HG03135 (cell line): Measurements from ENCODE around the gene MEI4.
"Not testable (repeated sequence)": the region's sequence is repeated elsewhere in the genome, so short reads cannot be mapped to it uniquely, and the experiment has no call there.

Source experiments
- ATAC-seq: cut with Tn5 transposase; IDR thresholded peaks from one replicate; pipeline ENCODE4 v1.9.1; 2021; ENCODE audit warnings: mild to moderate bottlenecking, moderate library complexity; ENCODE audit not compliant: unreplicated experiment

MEI4 gene

GRCh38 chr6:77813090-77813489 is 160.3 kb downstream of the MEI4 start:
- no peak for ATAC-seq

DNA sequence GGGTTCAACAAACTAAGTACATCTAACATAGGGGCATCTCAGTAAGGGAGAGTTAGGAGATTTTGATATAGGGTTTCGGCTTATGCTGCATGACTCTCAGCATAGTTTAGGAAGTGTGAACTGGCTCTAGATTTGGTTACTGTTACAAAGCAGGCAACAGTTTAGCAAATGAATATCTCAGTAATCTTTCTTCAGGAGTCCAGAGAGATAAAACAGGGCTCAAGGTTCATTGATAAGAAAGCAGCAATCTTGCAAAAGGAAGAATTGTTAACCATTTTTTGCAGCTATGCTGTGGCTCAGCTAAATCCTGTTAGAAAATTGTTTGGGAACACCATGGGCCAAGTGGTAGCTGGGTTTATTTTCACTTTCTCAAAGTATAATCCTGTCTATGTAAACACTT is 161.3 kb downstream of the MEI4 start:
- no peak for ATAC-seq

- no peak for ATAC-seq
These were observed 162.7 kb downstream of the MEI4 start for GRCh38 chr6:77815531-77815930.

DNA sequence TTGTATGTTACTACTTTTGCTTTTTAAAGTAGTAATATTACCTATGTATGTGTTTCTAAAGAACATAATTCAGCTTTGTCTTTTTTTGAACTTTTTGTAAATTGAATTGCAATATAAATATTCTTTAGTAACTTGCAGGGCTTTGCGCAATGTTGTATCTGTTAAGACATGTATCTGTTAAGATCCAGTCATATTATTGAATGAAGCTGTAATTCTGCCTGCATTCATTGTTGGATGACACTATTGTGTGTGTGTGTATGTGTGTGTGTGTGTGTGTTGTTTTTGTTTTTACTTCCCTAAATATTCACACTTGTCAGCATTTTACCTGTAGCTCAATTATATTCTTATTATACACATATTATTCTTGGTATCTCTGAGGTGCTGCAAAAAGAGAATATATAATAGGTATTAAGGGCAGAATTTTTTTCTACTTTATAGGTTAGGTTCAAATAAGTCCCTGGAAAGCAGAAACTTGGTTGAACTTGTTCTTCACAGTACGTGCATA is 164.0 kb downstream of the MEI4 start:
- no peak for ATAC-seq

DNA sequence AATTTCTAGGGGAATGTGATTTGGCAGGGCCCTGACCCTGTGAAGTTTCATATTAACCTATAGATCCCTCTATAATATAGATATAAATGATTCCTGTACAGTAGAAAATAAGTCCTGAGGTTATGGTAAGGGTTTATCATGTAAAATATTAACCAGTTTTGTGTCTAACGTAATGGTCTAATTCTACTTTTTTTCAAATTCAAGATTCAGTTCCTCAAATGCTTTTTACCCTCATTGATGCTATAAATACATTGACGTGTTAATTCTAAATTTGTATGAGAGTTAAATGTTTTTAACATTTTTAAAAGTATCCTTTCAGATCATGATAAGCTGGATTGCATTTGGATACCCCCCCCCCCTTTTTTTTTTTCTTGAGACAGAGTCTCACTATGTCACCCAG is 169.4 kb downstream of the MEI4 start:
- ATAC-seq = no peak

GRCh38 chr6:77825204-77825603 is 172.4 kb downstream of the MEI4 start:
- no peak for ATAC-seq

- no peak for ATAC-seq
These were observed 176.9 kb downstream of the MEI4 start for GRCh38 chr6:77829736-77830135.

- ATAC-seq = not testable (repeated sequence)
These were observed 180.9 kb downstream of the MEI4 start for GRCh38 chr6:77833749-77834148.

GRCh38 chr6:77834591-77834996 is 181.8 kb downstream of the MEI4 start:
- no peak for ATAC-seq

GRCh38 chr6:77837034-77837784 is 184.4 kb downstream of the MEI4 start:
- no peak for ATAC-seq

DNA sequence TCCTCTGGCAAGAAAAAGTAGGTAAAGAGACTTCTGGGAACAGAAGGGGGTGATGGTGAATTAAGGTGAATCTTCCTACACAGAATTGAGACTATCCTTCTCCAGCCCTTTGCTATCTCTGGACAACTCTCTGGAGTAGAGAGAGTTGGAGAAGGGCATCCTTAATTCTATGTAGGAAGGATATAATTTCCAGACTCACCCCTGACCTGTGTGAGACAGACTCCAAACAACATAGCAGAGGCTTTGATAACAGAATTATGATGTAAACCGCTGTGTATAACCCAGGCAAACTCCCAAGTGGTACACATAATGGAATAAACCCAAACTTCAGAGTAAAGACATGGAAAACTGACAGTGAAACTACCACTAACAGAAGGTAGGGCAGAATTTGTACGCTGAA is 186.5 kb downstream of the MEI4 start:
- ATAC-seq = no peak

GRCh38 chr6:77844822-77845221 is 192.0 kb downstream of the MEI4 start:
- ATAC-seq = no peak

- no peak for ATAC-seq
These were observed 200.6 kb downstream of the MEI4 start for GRCh38 chr6:77853401-77853800.

- no peak for ATAC-seq
These were observed 203.6 kb downstream of the MEI4 start for GRCh38 chr6:77856391-77856790.

DNA sequence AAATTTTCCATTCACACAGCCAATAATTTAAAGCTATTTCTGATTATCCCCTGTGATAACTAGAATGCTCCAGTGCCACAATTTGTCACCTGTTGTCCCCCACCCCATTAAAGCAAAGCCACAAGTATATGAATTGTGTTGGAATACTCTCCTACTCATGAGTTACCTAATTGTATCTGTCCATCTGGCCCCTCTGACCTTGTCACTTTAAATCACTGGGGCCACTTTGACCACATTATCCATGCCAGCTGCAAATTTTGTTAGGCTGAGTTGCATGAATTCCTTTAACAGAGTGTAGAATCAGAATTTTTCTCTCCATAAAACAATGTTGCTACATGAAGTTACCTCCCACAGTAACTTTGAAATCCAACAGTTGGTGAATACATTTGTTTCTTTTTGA is 204.6 kb downstream of the MEI4 start:
- no peak for ATAC-seq

GRCh38 chr6:77876300-77876699 is 223.5 kb downstream of the MEI4 start:
- ATAC-seq = no peak

GRCh38 chr6:77879527-77879926 is 226.7 kb downstream of the MEI4 start:
- ATAC-seq = no peak

- ATAC-seq = no peak
These were observed 227.7 kb downstream of the MEI4 start for GRCh38 chr6:77880501-77880900.

GRCh38 chr6:77883851-77884250 is 231.0 kb downstream of the MEI4 start:
- ATAC-seq = no peak

DNA sequence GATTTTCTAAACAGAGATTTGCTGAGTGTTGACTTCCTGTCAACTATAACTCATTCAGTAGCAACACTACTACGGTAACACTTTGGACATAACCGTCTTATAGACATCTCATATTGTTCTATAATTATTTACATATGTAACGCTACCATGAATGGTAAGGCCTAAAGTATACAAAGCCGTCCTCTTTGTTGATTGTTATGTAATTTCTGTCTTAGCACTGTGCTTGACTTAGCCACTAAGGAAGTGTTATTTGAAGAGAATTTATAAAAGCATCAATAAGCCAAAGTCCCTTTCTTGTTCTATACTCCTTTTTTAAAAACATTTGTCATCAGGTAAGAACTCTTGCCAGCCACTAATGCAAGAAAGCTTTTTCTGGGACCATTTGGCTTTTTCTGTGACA is 240.6 kb downstream of the MEI4 start:
- no peak for ATAC-seq

DNA sequence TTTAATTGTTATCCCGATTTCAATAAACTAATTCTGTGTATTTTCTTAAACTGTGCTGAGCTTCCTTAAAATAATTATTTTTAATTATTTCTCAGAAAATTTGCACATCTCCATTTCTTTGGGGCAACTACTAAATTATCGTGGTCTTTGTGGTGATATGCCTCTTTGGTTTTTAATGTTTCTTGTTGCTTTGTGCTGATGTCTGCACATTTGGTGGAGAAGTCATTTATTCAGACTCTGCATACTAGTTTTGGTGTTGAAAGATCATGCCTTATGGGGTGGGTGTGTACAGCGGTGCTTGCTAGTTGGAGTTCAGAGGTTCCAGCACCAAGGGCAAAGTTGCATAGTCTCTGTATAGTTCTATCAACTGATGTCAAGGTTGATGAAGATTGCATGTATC is 253.2 kb downstream of the MEI4 start:
- no peak for ATAC-seq

DNA sequence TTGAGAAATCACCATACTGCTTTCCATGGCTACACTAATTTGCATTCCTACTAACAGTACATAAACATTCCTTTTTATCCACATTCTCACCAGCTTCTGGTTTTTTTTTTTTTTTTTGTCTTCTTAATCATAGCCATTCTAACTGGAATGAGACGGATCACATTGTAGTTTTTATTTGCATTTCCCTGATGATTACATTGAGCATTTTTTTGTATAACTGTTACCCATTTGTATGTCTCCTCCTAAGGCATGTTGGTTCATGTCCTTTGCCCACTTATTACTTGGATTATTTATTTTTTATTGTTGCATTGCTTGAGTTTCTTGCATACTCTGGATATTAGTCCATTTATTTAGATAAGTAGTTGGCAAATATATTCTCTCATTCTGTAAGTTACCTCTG is 258.0 kb downstream of the MEI4 start:
- no peak for ATAC-seq

GRCh38 chr6:77926198-77926751 is 273.4 kb downstream of the MEI4 start:
- no peak for ATAC-seq
